ENCODE data around the gene HTATSF1.
A peak's percentile ranks its signal among the peaks of the same experiment; 100 is the strongest.

The HTATSF1 gene

DNA sequence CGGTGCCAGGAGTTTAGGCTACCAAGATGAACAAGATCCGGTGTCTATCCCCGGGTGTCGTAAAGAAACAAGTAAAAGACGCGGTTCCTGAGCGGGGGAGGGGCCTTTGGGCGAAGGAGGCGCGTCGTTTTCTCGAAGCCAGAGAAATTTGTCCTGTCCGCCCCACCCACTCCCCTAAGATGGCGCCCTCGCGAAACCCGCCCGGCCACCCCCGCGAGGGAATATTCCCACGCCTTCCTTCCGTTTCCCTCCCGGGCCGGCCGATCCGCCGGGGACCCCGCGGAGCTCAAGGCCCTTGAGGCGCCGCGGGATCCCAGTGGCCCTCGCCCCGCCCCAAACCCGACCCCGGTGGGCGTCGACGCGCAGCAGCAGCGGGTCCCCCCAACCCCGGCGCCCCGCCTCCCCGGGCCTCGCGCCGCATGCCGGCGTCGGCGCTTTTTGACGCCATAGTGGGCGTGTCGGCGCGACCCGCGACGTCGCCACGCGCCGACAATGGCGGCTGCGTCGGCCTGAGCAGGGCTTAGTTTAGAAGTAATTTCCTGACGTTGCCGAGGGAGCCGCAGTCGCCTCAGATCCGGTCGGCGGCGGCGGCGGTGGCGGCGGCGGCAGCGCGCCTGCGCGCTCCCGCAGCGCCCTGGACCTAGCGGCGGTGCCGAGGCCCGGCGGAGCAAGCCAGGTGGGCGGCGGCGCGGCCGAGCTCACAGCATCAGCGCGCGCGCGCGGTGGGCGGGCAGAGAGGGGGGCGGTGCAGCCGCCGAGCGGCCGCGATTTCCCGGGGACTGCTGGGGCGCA is 432 bp upstream of the HTATSF1 start:
- peak; percentile 30 for DNase-seq (ENCODE audit: low read depth, low spot score)

GRCh38 chrX:136519069-136519468 is 21.7 kb downstream of the HTATSF1 start:
- DNase-seq (ENCODE audit: low read depth, low spot score), result no peak

GRCh38 chrX:136523770-136524169 is 26.4 kb downstream of the HTATSF1 start:
- DNase-seq (ENCODE audit: low read depth, low spot score), result no peak

DNA sequence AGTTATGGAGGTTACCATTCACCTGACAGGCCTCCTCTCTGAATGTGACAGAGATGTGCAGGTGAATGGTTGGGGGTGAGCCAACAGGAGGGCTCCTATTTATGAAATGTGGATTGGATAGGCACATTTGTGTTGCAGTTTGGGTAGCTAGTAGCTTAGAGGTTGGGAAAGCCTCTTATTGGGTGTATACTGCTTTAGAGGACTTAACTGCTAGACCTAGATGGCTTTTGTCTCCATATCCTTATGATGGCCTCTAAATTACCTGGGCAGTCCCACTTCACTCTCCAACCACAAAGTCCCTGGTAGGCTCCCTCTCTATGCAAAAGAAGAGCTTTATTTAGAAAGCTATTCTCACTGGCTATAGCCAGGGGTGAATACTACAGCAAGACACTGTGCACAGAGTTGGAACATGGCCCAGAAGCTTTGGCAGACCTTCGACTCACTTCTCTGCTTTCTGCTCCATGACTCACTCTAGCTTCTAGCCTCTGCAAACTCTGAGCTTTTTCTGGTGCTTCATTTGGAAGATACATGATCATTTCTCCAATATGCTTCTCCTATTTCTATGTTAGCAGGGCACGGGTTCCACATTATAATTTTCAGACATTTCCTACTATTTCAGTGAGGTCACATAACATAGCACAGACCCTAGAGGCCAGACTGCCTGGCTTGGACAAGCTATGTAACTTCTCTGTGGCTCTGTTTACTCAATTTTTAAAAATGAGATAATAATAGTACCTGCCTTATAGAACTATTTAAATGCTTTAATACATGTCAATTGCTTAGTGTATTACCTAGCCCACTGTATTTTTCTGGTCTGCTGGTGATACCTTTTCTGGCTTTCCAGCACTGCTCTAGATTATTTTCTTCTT is 28.6 kb downstream of the HTATSF1 start:
- DNase-seq (ENCODE audit: low read depth, low spot score), result no peak

DNA sequence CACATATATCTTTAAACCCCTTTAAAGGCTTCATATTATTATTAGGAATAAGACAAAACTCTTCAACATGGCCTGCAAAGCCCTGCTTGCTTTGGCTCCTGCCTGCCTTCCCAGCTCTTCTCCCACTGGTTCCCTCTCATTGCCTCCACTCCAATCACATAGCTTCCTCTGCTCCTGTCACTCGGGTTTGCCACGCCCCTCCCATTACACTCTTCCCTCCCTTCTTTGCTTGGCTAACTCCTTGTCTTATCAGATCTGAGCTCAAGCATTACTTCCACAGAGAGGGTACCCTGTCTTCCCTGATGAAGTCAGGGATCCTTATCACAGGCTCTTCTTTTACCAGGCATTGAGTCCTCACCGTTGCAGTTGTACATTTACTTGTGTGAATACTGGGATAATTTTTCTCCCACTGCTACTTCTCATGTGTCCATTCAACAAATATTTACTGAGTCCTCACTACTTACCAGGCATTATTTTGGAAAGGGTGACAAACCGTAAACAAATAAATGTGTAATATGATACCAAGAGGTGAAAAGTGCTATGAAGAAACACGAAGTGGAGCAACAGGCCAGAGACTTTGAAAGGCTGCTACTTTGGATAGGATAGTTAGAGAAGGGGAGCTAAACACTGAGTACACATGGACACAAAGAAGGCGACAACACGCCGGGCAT is 31.4 kb downstream of the HTATSF1 start:
- DNase-seq (ENCODE audit: low read depth, low spot score), result peak; percentile 9

DNA sequence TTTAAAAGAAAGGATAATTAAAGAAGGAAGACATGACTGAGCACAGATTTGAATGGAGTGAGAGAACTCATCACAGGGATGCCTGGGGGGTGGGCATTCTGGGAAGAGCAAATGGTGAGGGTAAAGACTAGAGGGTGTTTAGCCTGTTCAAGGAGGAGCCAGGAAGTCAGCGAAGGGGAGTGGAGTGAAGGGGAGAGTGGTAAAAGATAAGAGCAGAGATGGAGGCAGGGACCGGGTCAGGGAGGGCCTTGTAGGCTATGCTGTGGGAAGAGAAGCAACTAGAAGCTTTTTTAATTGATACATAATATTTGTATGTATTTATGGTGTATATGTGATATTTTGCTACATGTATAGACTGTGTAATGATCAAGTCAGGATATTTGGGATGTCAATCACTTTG is 32.4 kb downstream of the HTATSF1 start:
- no peak for DNase-seq (ENCODE audit: low read depth, low spot score)

- no peak for DNase-seq (ENCODE audit: low read depth, low spot score)
These were observed 34.6 kb downstream of the HTATSF1 start, which contains the start of gene VGLL1 for GRCh38 chrX:136531951-136532350. Gene VGLL1 (plus strand): TSS chrX:136532215. CDS start chrX:136536021, 3,806 bp downstream.

DNA sequence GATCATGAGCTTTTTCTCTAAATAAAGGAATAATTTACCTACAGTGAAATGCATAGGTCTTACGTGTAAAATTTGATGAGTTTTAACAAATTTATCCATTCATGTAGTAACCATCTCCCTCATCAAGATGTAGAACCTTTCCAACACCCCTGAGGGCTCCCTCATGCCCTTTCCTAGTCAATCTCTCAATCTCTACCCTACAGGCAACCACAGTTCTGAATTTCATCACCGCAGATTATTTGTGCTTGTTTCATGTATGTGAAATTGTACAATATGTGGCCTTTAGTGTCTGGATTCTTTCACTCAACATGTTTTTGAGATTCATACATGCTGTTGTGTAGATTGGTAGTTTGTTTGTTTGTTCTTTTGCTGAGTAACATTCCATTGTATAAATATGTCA is 36.7 kb downstream of the HTATSF1 start:
- DNase-seq (ENCODE audit: low read depth, low spot score), result no peak

GRCh38 chrX:136538811-136539210 is 41.4 kb downstream of the HTATSF1 start:
- no peak for DNase-seq (ENCODE audit: low read depth, low spot score)

DNA sequence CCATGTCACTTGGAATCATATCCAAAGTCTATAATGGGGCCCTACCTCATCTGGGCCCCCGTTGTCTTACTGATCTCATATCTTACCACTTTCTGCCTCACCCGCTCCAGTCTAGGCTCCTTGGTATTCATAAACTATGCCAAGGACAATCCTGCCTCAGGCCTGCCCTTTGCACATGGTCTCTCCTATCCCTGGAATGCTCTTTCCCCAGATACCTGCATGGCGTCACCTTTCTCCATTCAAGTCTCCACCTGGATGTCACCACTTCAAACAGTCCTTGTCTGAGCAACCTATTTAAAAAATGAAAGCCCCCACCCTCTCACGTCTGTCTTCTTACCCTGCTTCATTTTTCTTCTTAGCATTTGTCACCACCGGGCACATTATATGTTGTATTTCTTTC is 42.8 kb downstream of the HTATSF1 start:
- DNase-seq (ENCODE audit: low read depth, low spot score), result no peak

DNA sequence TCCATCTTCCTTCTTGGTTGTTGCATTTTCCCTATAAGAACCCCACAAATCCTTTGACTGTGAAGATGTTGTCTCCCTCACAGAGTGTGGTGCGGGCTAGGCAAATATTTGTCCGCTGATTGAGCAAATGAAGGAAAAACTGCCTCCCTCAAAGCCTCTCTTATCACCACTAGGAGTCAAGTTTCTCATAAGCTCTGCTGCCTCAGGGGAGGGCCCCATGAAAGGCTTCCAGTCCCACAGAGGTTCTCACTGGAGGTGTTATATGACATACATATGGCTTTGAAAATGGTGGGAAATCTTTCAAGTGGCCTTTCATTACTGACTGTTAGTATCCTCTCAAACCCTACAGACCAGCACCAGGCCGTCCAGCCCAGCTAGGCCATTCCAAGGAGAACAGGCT is 43.9 kb downstream of the HTATSF1 start:
- no peak for DNase-seq (ENCODE audit: low read depth, low spot score)

DNA sequence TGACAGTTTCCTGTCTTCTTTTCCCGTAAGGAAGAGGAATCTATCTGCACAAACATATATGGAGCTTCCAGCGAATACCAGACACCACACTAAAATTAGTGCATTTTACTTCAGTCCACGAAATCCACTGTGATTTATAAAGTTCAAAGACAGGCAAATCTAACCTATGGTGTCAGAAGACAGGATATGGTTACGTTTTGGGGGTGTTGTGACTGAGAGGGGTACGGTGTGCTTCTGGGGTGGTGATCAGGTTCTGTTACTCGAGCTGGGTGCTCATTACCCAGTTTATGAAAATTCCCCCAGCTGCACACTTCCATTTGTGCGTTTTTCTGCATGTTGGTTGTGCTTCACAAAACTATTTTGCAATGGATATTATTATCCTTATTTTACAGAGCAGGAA is 44.9 kb downstream of the HTATSF1 start:
- DNase-seq (ENCODE audit: low read depth, low spot score), result no peak

DNA sequence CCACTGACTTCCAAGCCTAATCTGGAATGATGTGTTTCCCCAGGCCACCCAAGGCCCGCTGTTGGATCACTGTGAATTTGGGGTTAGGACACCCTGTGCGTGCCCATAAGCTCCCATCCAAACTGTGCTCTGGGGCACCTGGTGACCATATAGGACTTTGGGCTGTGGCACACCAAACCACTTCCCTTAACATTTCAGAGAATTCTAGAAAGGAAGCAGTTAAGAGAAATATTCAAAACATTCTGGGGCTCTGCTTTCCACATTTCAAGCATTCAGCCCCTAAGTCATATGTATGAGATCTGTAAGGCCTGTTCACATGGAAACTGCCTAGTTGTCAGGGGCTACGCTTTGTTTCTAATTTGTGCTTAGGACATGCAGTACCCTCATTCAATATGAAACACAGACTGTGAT is 49.0 kb downstream of the HTATSF1 start:
- no peak for DNase-seq (ENCODE audit: low read depth, low spot score)

DNA sequence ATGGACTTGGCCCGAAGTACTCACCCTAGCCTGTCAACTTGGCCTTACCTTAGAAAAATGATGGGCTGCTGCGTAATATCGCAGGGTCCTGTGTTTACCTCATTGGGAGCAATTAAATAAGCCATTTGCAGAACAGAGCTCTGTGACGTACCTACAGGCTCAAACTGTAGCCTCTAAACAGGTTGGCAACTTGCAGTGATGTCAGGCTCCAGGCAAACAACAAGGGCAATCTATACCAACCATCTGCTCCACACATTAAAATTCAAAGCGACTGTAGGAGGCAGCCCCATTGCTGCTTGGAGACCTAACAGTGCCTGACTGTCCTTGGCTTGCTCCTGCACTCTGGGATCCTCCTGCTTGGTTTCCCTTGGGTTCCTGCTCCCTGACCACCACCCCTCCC is 51.8 kb downstream of the HTATSF1 start:
- DNase-seq (ENCODE audit: low read depth, low spot score), result no peak

GRCh38 chrX:136551410-136551809 is 54.0 kb downstream of the HTATSF1 start:
- no peak for DNase-seq (ENCODE audit: low read depth, low spot score)

DNA sequence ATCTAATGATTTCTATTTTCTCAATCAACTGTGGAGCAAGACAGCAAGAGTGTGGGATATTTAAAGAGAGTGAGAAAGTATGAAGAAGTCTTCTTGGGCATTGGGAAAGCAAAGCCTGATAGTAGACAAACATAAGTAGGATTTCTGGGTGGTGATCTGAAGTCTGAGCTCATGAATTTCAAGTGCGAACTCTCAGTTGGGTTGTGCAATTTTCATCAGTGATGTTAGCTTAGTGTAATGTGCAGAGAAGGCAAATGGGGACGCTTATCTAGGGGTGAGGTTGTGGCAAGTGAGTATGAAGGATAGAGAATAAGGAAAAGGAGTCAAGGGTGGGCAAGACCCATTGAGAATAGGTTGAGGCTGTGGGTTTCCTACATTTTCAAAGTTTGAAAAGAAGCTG is 58.3 kb downstream of the HTATSF1 start:
- no peak for DNase-seq (ENCODE audit: low read depth, low spot score)
